ENCODE measurements around the gene CSF3R.

The CSF3R gene

DNA sequence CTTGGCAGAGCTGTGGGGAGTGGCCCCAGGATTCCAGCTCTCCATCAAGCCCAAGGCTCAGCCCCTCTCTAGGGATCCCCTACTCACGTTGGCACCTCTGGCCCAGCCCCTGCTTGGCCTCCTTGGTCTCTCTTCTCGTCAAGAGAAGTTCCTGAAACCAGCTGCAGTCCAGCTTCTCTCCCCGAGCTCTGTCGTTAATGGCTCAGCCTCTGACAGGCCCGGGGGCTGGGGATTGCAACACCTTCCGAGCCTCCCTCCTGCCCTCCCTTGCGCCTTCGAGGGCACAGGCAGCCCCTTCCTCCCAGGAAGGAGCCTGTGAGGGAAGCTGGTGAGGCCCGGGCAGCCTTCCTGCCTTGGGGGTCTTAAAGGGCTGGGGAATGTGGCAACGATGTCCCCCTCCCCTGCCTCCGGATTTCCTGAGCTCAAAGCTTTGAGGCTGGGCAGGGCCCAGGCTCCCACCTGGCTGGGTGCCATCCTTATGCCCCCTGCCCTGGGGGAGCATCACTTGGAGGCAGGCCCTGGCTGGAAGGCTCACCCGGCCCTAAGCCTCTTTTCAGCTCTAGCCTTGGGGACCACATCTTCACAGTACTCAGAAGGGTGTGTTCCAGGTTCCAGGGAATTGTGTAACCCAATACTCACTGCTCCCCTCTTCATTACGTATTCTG is at the start of gene CSF3R:
CSF3R (minus strand) TSS at position 190 of the 665 bp plus-strand sequence. CDS start 3,417 bp downstream, outside the sequence.
- DNase-seq (ENCODE audit: low spot score), result no peak

- no peak for DNase-seq (ENCODE audit: low spot score)
Measured at GRCh38 chr1:36531833-36532232, 49.1 kb upstream of the CSF3R start.

- DNase-seq (ENCODE audit: low spot score), result no peak
Measured at GRCh38 chr1:36530791-36531190, 48.1 kb upstream of the CSF3R start.

GRCh38 chr1:36530261-36530660 is 47.5 kb upstream of the CSF3R start:
- DNase-seq (ENCODE audit: low spot score), result no peak

DNA sequence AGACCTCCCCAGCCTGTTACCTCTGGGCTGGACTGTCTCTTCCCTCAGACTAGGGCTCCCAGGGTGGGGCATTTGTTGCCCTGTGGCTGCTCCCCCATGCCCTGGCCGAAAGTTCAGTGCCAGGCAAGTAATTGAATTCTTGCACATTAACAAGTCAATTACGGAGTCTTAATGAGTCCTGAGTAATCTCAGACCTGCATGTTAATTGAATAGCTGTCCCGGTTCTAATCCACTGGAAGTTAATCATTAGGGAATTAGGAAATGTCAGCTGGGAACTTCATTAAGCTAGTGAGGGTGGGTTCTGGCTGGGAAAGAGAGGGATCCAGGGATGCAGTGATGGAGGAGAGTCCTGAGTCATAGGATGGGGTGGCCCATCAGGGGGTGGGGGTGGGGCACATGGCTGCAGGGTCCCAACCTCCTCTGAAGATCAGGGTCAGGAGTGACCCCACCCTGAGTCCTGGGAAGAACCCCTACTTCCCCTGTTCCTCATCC is 47.1 kb upstream of the CSF3R start:
- DNase-seq (ENCODE audit: low spot score), result no peak

- no peak for DNase-seq (ENCODE audit: low spot score)
Measured at GRCh38 chr1:36528361-36529349, 45.9 kb upstream of the CSF3R start.

GRCh38 chr1:36525166-36525565 is 42.5 kb upstream of the CSF3R start:
- no peak for DNase-seq (ENCODE audit: low spot score)

DNA sequence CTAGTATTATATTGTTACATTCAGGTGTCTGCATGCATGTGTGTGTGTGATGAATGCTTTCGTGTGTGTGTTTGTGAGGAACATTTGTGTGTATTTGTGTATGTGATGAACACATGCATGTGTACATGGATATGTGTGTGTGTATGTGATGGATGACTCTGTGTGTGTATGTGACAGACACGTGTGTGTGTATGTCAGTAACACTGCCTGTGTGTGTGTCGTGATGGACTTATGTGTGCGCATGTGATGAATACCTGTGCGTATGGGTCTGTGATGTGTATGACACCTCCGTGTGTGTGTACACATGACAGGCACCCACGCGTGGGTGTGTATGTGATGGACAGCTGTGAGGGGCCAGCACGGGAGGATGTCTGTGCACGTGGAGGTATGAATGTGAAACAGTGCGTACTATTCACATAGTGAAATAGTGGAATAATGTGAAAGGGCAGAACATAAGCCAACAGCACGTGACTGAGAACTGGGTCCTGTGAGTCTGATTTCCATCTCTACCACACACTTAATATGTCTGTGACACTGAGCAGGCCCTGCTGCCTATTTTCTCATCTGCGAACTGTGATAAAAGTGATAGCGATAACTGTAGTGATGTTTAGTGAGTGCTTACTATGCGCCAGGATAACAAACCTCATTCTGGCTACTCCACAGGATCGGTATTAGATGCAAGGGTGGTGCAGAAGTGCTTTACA is 41.8 kb upstream of the CSF3R start:
- DNase-seq (ENCODE audit: low spot score), result no peak

GRCh38 chr1:36523850-36524249 is 41.1 kb upstream of the CSF3R start:
- no peak for DNase-seq (ENCODE audit: low spot score)

DNA sequence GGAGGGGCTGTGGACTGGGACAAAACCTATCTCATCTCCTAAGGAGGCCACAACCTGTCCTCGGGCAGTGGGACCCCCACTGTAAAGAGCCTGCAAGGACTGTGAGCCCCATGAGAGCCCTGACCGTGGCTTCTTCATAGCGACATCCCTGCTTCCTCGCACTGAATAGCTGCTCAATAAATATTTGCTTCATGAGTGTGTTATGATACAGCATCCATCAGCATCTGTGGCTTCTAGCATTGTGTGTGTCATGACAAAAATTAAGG is 40.5 kb upstream of the CSF3R start:
- no peak for DNase-seq (ENCODE audit: low spot score)

DNA sequence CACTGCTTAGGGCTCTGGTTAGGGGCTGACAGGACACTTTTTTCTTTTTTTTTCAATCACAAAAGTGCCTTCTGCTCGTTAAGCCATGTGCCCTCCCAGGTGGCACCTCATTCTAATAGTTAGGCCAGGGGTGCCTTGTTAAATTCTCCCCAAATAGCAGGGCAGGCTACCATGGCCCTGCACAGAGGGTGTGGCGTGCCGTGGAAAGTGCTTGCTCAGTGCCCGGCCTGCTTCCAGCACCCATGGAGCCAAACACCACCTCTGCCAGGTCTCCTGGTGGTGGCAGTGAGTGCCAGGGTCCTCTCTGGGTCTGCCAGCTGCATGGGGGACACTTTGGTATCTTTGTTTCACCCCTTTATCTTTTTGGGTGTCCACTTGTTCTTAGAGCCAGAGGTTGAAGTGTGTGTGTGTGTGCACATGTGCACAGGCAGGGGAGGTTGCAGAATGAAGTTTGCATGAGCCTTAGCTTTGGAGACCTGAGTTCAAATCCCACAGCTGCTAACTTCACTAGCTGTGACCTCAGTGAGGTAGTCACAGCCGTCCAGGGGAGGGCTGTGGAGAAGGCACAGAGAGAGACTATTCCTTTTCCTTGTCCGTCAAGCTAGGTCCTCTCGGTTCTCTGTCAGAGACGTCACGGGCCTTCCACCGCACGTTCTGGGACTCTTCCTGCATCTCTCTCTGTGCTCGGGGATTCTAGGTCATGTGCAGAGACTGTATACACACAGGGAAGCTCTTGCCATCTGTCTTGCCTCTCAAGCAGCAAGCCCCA is 39.9 kb upstream of the CSF3R start:
- DNase-seq (ENCODE audit: low spot score), result no peak

GRCh38 chr1:36522021-36522420 is 39.3 kb upstream of the CSF3R start:
- DNase-seq (ENCODE audit: low spot score), result no peak

DNA sequence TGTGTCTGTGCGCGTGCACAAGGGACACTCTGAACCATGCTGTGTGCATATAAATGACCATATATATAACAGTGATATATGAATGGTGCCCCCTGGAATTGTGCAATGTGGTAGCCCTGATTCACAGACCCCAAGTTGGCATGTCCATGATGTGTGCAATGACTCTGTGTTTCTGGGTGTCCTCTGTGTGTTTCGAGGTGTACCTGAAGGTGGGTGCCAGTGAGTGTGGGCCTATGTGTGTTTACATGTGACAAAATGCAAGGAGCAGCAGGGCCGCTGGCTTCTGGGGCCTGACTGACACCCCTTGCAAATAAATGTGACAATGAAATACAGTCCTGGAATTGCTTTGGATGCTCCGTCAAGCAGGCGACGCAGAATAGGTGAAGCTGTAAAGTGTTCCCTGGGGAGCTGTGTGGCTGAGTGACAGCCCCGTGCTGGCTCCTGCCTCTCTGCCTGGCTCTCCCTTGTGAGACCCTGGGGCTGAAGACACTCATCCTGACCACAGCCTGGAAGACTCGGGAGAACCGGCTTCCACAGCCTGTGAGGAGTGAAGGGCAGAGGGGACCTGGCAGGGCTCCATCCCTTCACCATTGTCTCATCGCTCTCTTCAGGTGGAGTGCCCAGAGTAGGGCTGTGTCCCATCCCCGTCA is 38.2 kb upstream of the CSF3R start:
- DNase-seq (ENCODE audit: low spot score), result no peak

DNA sequence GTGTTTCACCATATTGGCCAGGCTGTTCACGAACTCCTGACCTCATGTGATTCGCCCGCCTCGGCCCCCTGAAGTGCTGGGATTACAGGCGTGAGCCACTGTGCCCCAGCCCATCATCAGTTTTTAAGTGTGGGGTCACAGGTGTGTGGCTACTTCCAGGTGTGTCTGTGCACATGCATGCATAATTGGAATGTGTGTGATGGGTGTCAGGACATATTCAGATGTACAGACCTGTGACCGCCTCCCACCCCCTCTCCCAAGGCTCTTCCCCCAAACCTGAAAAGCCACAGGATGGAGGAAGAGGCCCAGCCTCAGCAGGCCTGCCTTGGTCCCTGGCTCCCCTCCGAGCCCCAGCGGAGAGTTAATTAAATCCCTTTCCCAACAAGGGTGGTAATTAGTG is 37.3 kb upstream of the CSF3R start:
- no peak for DNase-seq (ENCODE audit: low spot score)

GRCh38 chr1:36517011-36517771 is 34.5 kb upstream of the CSF3R start:
- no peak for DNase-seq (ENCODE audit: low spot score)

GRCh38 chr1:36516372-36517010 is 33.8 kb upstream of the CSF3R start:
- peak; percentile 58 for DNase-seq (ENCODE audit: low spot score)

GRCh38 chr1:36515315-36516138 is 32.8 kb upstream of the CSF3R start:
- no peak for DNase-seq (ENCODE audit: low spot score)

DNA sequence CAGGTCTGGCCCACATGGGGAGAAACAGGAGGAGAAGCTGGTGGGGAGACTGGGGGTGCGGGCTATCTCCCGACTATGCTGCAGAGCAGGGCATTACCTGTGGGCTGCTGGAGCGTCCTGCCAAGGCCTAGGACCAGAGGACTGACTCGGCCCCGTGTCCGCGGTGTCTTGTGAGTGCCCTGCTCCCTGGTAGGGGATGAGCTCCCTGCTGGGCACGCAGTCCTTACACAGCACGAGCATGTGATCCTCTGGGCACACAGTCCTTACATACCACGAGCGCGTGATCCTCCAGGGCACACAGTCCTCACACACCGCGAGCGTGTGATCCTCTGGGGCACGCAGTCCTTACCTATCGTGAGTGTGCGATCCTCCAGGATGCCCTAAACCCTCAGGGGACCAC is 31.8 kb upstream of the CSF3R start:
- DNase-seq (ENCODE audit: low spot score), result no peak

Data from hematopoietic multipotent progenitor cell treated with erythropoietin and hydrocortisone succinate and interleukin-3 and kit ligand, for 15 days (in vitro differentiated cells).